Lower lobe of right lung (tissue), 2 donors: Measurements from ENCODE around the gene MYB. TPM values are rescaled to one million over a fixed set of nuclear protein-coding genes. Genes with fewer than 3 reads are reported as not detected.

Experiments used
- ATAC-seq, 2 donors: fragments of 200-7000 bp; cut with Tn5 transposase; one replicate each; pipeline ENCODE4 v1.9.1; 2020 to 2022; ENCODE audit warnings: mild to moderate bottlenecking in 2 of 2, moderate library complexity in 2 of 2
- DNase-seq: peaks from one replicate; pipeline ENCODE4 v3.0.0-alpha.2; 2020
- H3K27ac ChIP-seq: fragments of 200-600 bp; one replicate; pipeline ENCODE4 v1.8.0; 2022
- H3K27me3 ChIP-seq: fragments of 200-600 bp; one replicate; pipeline ENCODE4 v1.8.0; 2022; ENCODE audit warnings: low read depth
- H3K36me3 ChIP-seq: fragments of 200-600 bp; one replicate; pipeline ENCODE4 v1.8.0; 2022; ENCODE audit warnings: mild to moderate bottlenecking
- H3K4me1 ChIP-seq: fragments of 200-600 bp; one replicate; pipeline ENCODE4 v1.8.0; 2022
- H3K4me3 ChIP-seq: fragments of 200-600 bp; one replicate; pipeline ENCODE4 v1.8.0; 2022; ENCODE audit warnings: mild to moderate bottlenecking
- H3K9me3 ChIP-seq: fragments of 200-600 bp; one replicate; pipeline ENCODE4 v1.8.0; 2022
- intact Hi-C: fragments of 100-400 bp; cut with DNase I; formaldehyde crosslinking; loops from one replicate; pipeline ENCODE4 v1.11.0; 2022
- total RNA-seq: library from RNA; stranded (reverse); fragmentation: NEBNext Ultra II Directional; extraction: Animal tissue kit (Norgen Biotek cat#: 25700); gene quantifications from one replicate; pipeline ENCODE4 v1.2.1, GENCODE V29; 2021
- TF ChIP-seq, protein P1 (sequence below): fragments of 200-600 bp; IDR thresholded peaks from one replicate; pipeline ENCODE4 v1.8.0; 2022; ENCODE audit warnings: antibody characterized with exemption, mild to moderate bottlenecking
- donor health status: DM: no; HTN: yes; CAD: no; lungs with severe emphysema.

The MYB gene
- total RNA-seq, 1 donor from 2014 or later = 6.1 TPM

DNA sequence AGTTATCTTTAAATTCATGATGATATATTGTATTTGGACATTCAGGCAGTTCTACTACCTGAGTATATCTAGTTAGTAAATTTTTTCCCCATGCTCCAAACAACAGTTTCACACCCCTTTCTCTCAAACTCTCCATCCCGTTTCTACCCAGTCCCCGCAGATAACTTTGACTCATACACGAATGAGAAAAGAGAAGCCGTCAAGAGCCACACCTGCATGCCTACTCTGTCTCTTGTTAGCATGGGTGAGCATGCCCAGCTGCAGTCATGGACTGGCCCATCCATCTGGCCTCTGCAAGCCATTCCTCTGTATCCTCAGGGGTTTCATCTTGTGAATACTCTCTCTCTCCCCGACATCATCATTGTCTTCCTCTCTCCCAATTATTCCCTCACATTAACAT lies 41.5 kb downstream of the MYB start:
- Histone ChIP-seq H3K36me3 (no peaks in the 10 kb centered on the region), H3K9me3 (no peaks in the 10 kb centered on the region), H3K4me1 (no peaks in the 10 kb centered on the region), H3K4me3 (no peak overlapping the region), H3K27ac (no peak overlapping the region), H3K27me3 (no peaks in the 10 kb centered on the region)
- TF ChIP-seq, protein P1, sequence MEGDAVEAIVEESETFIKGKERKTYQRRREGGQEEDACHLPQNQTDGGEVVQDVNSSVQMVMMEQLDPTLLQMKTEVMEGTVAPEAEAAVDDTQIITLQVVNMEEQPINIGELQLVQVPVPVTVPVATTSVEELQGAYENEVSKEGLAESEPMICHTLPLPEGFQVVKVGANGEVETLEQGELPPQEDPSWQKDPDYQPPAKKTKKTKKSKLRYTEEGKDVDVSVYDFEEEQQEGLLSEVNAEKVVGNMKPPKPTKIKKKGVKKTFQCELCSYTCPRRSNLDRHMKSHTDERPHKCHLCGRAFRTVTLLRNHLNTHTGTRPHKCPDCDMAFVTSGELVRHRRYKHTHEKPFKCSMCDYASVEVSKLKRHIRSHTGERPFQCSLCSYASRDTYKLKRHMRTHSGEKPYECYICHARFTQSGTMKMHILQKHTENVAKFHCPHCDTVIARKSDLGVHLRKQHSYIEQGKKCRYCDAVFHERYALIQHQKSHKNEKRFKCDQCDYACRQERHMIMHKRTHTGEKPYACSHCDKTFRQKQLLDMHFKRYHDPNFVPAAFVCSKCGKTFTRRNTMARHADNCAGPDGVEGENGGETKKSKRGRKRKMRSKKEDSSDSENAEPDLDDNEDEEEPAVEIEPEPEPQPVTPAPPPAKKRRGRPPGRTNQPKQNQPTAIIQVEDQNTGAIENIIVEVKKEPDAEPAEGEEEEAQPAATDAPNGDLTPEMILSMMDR = no peak
- intact Hi-C loops = no loop called here
- DNase-seq = no peak
- no peak for ATAC-seq

DNA sequence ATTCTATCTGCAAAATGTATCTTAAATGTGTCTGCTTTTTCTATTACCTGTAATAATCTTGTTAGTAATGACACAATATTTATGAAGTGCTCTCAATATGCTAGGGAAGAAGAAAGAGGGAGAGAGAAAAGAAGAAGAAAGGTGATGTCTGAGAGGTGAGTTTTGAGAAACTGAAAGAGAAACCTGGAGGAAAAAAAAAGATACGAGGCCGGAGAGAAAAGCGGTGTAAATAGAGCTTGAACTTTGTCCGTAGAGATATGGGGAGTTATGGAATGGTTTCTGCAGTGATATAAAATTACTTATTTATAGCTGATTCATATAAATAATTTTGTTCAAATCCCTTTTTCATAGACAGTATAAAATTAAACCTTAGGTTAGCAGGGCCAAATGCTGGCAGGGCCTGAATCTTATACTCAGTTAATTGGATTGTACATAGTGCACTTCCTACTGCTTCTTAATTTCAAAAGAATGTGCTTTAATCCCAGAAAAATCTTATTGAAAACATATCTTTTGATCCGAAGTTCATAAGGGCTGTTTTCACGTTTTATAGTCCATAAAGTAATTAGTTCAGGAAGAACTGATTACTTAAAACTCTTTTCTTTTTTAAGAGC lies 43.0 kb downstream of the MYB start:
- intact Hi-C loops = no loop called here
- H3K27ac ChIP-seq = no peak overlapping the region
- H3K9me3 ChIP-seq = no peaks in the 10 kb centered on the region
- TF ChIP-seq, protein P1 = no peak
- H3K4me3 ChIP-seq = no peak overlapping the region
- DNase-seq = no peak
- no peaks in the 10 kb centered on the region for H3K4me1 ChIP-seq
- no peaks in the 10 kb centered on the region for H3K27me3 ChIP-seq
- no peak for ATAC-seq
- H3K36me3 ChIP-seq = no peaks in the 10 kb centered on the region

DNA sequence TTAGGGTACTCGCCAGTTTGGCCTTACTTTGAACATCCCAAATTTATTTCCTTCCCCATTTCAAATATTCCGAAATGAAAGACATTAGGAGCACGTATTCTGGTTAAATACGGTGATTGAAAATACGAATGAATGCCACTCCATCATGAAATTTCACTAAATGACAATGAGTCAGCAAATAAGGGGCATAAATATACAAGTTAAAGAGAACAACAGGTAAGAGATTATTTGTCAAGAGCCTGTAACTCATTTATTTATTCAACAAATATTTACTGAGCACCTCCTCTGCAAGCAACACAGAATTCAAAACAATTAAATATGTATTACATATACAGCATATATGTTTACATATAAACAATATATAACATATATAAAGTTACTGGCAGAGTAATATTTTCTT lies 44.8 kb downstream of the MYB start:
- Histone ChIP-seq H3K4me3 (no peak overlapping the region), H3K4me1 (no peaks in the 10 kb centered on the region), H3K27ac (no peak overlapping the region), H3K9me3 (no peaks in the 10 kb centered on the region), H3K36me3 (no peaks in the 10 kb centered on the region), H3K27me3 (no peaks in the 10 kb centered on the region)
- TF ChIP-seq, protein P1 = no peak
- intact Hi-C loops = no loop called here
- ATAC-seq (no peak), DNase-seq (no peak)

DNA sequence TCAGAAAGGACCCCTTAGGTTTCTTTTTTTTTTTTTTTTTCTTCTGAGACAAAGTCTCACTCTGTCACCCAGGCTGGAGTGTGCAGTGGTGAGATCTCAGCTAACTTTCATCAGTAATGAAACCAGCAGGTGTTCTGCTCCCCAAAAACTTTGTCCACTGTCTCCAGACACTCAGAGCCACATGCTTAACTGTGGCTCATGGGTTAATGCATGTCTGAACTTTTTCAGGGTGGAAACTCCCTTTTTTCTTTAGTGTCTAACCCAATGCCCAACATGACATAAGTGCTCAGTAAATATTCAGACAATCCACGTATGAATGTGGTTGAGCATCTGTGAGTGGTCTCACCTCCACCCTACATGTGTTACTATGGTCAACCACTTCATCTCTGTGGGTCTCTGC lies 45.4 kb downstream of the MYB start:
- TF ChIP-seq, protein P1 = no peak
- Histone ChIP-seq H3K9me3 (no peaks in the 10 kb centered on the region), H3K4me3 (no peak overlapping the region), H3K27ac (no peak overlapping the region), H3K4me1 (no peaks in the 10 kb centered on the region), H3K27me3 (no peaks in the 10 kb centered on the region), H3K36me3 (no peaks in the 10 kb centered on the region)
- intact Hi-C loops = no loop called here
- no peak for DNase-seq
- ATAC-seq = no peak

DNA sequence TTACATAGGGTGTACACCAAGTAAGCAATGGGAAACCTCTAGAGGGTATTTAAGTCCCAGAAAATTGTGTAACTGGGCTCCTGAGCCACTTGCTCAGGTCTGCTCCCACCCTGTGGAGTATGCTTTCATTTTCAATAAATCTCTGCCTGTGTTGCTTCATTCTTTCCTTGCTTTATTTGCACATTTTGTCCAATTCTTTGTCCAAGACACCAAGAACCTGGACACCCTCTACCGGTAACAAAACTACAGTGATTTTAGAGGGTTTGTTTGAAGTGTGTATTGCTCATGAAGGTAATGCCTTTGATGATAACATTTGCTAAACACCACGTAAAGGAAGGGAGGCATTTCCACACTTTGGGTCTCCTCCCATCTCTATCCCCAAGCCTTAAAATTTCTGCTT lies 46.2 kb downstream of the MYB start:
- Histone ChIP-seq H3K27me3 (no peaks in the 10 kb centered on the region), H3K9me3 (no peaks in the 10 kb centered on the region), H3K4me1 (no peaks in the 10 kb centered on the region), H3K27ac (no peak overlapping the region), H3K36me3 (no peaks in the 10 kb centered on the region), H3K4me3 (no peak overlapping the region)
- TF ChIP-seq, protein P1 = no peak
- intact Hi-C loops = no loop called here
- DNase-seq (no peak), ATAC-seq (no peak)
